ENCODE data around the gene PPP1R1B. TPM values are rescaled to one million over a fixed set of nuclear protein-coding genes. Genes with fewer than 3 reads are reported as not detected.

The PPP1R1B gene
- total and polyA plus RNA-seq, 2 donors from 2014 or later: 22.9 to 31.1 TPM

GRCh38 chr17:39655105-39655504 lies 28.4 kb downstream of the PPP1R1B start:
- H3K36me3 ChIP-seq (ENCODE audit: control insufficient read depth in 2 of 3, insufficient read depth in 3 of 3, low read length in 3 of 3): peaks cover 0 to 4% (median under 1%) of the 10 kb centered on the region in 3 donors
- TF ChIP-seq, protein P1, sequence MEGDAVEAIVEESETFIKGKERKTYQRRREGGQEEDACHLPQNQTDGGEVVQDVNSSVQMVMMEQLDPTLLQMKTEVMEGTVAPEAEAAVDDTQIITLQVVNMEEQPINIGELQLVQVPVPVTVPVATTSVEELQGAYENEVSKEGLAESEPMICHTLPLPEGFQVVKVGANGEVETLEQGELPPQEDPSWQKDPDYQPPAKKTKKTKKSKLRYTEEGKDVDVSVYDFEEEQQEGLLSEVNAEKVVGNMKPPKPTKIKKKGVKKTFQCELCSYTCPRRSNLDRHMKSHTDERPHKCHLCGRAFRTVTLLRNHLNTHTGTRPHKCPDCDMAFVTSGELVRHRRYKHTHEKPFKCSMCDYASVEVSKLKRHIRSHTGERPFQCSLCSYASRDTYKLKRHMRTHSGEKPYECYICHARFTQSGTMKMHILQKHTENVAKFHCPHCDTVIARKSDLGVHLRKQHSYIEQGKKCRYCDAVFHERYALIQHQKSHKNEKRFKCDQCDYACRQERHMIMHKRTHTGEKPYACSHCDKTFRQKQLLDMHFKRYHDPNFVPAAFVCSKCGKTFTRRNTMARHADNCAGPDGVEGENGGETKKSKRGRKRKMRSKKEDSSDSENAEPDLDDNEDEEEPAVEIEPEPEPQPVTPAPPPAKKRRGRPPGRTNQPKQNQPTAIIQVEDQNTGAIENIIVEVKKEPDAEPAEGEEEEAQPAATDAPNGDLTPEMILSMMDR (IDR thresholded peaks at IDR 0.05; ENCODE audit: borderline replicate concordance, extremely low read depth, insufficient read depth): no peak
- intact Hi-C loops (cut with DNase I): no loop called here
- FAIRE-seq: no peak
- H3K4me3 ChIP-seq (ENCODE audit: low read length in 3 of 3): no peak overlapping the region
- H3K27me3 ChIP-seq (ENCODE audit: control insufficient read depth, insufficient read depth, low read length): no peaks in the 10 kb centered on the region
- peaks cover 0 to 7% (median 0%) of the 10 kb centered on the region in 3 donors for H3K4me1 ChIP-seq (ENCODE audit: control insufficient read depth in 2 of 3, insufficient read depth in 2 of 3, low read depth in 1 of 3, low read length in 3 of 3)
- H3K9me3 ChIP-seq (ENCODE audit: control insufficient read depth in 2 of 3, insufficient read depth in 1 of 3, low read length in 3 of 3): no peaks in the 10 kb centered on the region
- no peak for DNase-seq
- no peak overlapping the region for H3K27ac ChIP-seq (ENCODE audit: low read depth in 2 of 2, low read length in 2 of 2)
- H3K9ac ChIP-seq (ENCODE audit: low read length in 3 of 3): no peak overlapping the region

- TF ChIP-seq, protein P1 (IDR thresholded peaks at IDR 0.05; ENCODE audit: borderline replicate concordance, extremely low read depth, insufficient read depth): no peak
- H3K36me3 ChIP-seq (ENCODE audit: control insufficient read depth in 2 of 3, insufficient read depth in 3 of 3, low read length in 3 of 3): peaks cover 0 to 18% (median 6%) of the 10 kb centered on the region in 3 donors
- no peak overlapping the region for H3K27ac ChIP-seq (ENCODE audit: low read depth in 2 of 2, low read length in 2 of 2)
Observed at GRCh38 chr17:39658346-39658745, 31.6 kb downstream of the PPP1R1B start.

DNA sequence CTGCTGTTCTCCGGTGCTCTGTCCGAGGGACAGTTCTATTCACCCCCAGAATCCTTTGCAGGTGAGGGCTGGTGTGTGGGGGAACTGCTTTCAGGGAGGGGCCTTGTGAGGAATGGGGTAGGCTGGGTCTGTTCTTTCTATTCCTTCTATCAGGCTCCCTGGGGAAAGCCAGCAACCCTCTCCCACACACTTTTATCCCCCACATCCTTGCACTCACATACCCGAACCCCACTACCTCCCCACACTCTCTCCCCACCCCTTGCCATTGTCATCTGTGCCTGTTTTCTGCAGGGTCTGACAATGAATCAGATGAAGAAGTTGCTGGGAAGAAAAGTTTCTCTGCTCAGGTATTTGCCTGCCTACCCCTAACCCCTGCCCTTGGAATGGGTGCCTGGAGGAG lies 32.0 kb downstream of the PPP1R1B start:
- H3K27me3 ChIP-seq (ENCODE audit: control insufficient read depth, insufficient read depth, low read length): no peaks in the 10 kb centered on the region
- no peak for FAIRE-seq
- H3K4me3 ChIP-seq (ENCODE audit: low read length in 3 of 3): no peak overlapping the region
- H3K27ac ChIP-seq (ENCODE audit: low read depth in 2 of 2, low read length in 2 of 2): no peak overlapping the region
- intact Hi-C loops (cut with DNase I): no loop called here
- no peak overlapping the region for H3K9ac ChIP-seq (ENCODE audit: low read length in 3 of 3)
- H3K4me1 ChIP-seq (ENCODE audit: control insufficient read depth in 2 of 3, insufficient read depth in 2 of 3, low read depth in 1 of 3, low read length in 3 of 3): peaks cover 0 to 17% (median 3%) of the 10 kb centered on the region in 3 donors
- peaks cover 0 to 18% (median 6%) of the 10 kb centered on the region in 3 donors for H3K36me3 ChIP-seq (ENCODE audit: control insufficient read depth in 2 of 3, insufficient read depth in 3 of 3, low read length in 3 of 3)
- H3K9me3 ChIP-seq (ENCODE audit: control insufficient read depth in 2 of 3, insufficient read depth in 1 of 3, low read length in 3 of 3): no peaks in the 10 kb centered on the region
- TF ChIP-seq, protein P1 (IDR thresholded peaks at IDR 0.05; ENCODE audit: borderline replicate concordance, extremely low read depth, insufficient read depth): no peak
- DNase-seq: no peak

More at GRCh38 chr17:39658346-39658745, 31.6 kb downstream of the PPP1R1B start:
- no peak for DNase-seq
- H3K4me1 ChIP-seq (ENCODE audit: control insufficient read depth in 2 of 3, insufficient read depth in 2 of 3, low read depth in 1 of 3, low read length in 3 of 3): peaks cover 0 to 15% (median 3%) of the 10 kb centered on the region in 3 donors
- H3K9ac ChIP-seq (ENCODE audit: low read length in 3 of 3): no peak overlapping the region
- intact Hi-C loops (cut with DNase I): no loop called here
- no peaks in the 10 kb centered on the region for H3K9me3 ChIP-seq (ENCODE audit: control insufficient read depth in 2 of 3, insufficient read depth in 1 of 3, low read length in 3 of 3)
- no peak for FAIRE-seq
- H3K27me3 ChIP-seq (ENCODE audit: control insufficient read depth, insufficient read depth, low read length): no peaks in the 10 kb centered on the region
- no peak overlapping the region for H3K4me3 ChIP-seq (ENCODE audit: low read length in 3 of 3)
